HAP-1 (cell line): Measurements from ENCODE around the gene RNU7-1.

ENCODE experiments used
- DNase-seq, 2 experiments: peaks; one replicate each; pipeline ENCODE4 v3.0.0-alpha.2; 2016 to 2020; ENCODE audit warnings: low spot score in 2 of 2
- H3K27me3 ChIP-seq: fragments of 250-450 bp; sonication (Bioruptor Pico); 2 replicates; pipeline ENCODE4 v1.5.1; 2020; ENCODE audit warnings: low read depth, mild to moderate bottlenecking, moderate library complexity
- H3K36me3 ChIP-seq: fragments of 250-450 bp; sonication (Bioruptor Pico); replicated peaks from 2 replicates; pipeline ENCODE4 v1.5.1; 2020; ENCODE audit warnings: mild to moderate bottlenecking
- H3K4me1 ChIP-seq: fragments of 250-450 bp; sonication (Bioruptor Pico); 2 replicates; pipeline ENCODE4 v1.5.1; 2020; ENCODE audit warnings: mild to moderate bottlenecking
- H3K4me3 ChIP-seq: fragments of 250-450 bp; sonication (Bioruptor Pico); 2 replicates; pipeline ENCODE4 v1.5.1; 2020; ENCODE audit warnings: mild to moderate bottlenecking, moderate library complexity
- H3K9me3 ChIP-seq: fragments of 250-450 bp; sonication (Bioruptor Pico); 2 replicates; pipeline ENCODE4 v1.5.1; 2020; ENCODE audit warnings: mild to moderate bottlenecking, moderate library complexity
- in situ Hi-C: fragments of 300-500 bp; cut with MboI; formaldehyde crosslinking; loops from 3 replicates; pipeline ENCODE4 v1.14.3; 2020; ENCODE audit warnings: low sequenced_read_pairs, inconsistent platforms, mixed read lengths

Gene RNU7-1

GRCh38 chr12:6948873-6949594 is 5.4 kb downstream of the RNU7-1 start:
- Histone ChIP-seq H3K4me3 (no peak overlapping the region), H3K4me1 (peaks cover 10% of the 10 kb centered on the region), H3K27me3 (no peaks in the 10 kb centered on the region), H3K9me3 (no peaks in the 10 kb centered on the region), H3K36me3 (no peaks in the 10 kb centered on the region; the same call in 1 of the 2 replicates)
- no peak for DNase-seq
- in situ Hi-C loops = loop anchor here (10.0 kb wide), 1 partner anchor 166 kb away; no protein-coding TSS in a partner anchor

DNA sequence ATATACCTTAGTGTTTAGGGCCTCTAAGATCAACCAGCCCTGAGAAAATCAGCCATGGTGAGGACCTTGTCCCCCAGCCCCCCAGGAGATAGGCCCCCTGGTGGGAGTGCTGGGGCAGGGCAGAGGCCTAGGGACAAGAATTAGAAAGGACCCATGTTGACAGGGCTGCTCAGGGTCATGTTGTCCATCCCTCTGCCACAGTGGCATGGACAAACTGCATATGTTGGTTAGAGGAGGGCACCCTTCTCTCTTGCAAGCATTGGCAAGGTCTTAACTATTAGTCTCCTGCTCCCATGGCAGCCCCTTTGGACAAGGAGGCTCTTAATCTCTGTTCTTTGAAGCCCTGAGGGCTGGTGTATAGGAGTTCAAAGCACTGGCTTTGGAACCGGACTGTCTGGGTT is 6.8 kb downstream of the RNU7-1 start:
- Histone ChIP-seq H3K36me3 (no peaks in the 10 kb centered on the region; the same call in 1 of the 2 replicates), H3K4me1 (peaks cover 3% of the 10 kb centered on the region), H3K27me3 (no peaks in the 10 kb centered on the region), H3K4me3 (no peak overlapping the region), H3K9me3 (no peaks in the 10 kb centered on the region)
- DNase-seq = no peak
- in situ Hi-C loops = no loop called here

DNA sequence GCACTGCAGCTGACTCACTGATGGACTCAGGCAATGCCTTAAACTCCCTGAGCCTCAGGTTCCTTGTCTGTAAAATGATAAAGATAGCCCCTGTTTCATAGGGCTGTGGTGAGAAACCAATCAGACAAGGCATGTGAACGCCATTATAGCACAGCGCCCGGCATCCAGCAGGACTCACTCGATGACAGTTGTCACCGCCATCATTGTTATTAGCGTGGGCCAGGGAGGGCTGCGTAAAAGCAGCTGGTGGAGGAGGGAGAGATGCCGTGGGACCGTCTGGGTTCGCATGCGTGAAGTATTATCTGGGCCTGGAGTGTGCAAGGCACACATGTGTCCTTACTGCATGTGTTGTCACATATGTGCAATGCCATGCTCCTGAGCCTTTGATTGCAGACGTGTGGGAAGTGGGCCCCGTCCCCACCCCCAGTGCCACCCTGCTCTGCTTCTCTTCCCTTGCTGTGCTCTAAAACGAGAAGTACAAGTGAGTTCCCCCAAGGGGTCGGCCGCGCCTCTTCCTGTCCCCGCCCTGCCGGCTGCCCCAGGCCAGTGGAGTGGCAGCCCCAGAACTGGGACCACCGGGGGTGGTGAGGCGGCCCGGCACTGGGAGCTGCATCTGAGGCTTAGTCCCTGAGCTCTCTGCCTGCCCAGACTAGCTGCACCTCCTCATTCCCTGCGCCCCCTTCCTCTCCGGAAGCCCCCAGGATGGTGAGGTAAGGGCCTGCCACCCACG is 7.4 kb downstream of the RNU7-1 start, which contains the start of gene PTPN6:
Gene PTPN6, plus strand, starts transcription at position 546 of the 730 bp plus-strand sequence. Its CDS starts 157 bp downstream, at position 703.
- H3K36me3 ChIP-seq = no peaks in the 10 kb centered on the region; the same call in 1 of the 2 replicates
- H3K4me1 ChIP-seq = no peaks in the 10 kb centered on the region; the same call in 1 of the 2 replicates
- no peaks in the 10 kb centered on the region for H3K9me3 ChIP-seq
- no peak for DNase-seq
- H3K27me3 ChIP-seq = no peaks in the 10 kb centered on the region
- H3K4me3 ChIP-seq = no peak within 1 kb of the TSS
- in situ Hi-C loops = no loop called here

DNA sequence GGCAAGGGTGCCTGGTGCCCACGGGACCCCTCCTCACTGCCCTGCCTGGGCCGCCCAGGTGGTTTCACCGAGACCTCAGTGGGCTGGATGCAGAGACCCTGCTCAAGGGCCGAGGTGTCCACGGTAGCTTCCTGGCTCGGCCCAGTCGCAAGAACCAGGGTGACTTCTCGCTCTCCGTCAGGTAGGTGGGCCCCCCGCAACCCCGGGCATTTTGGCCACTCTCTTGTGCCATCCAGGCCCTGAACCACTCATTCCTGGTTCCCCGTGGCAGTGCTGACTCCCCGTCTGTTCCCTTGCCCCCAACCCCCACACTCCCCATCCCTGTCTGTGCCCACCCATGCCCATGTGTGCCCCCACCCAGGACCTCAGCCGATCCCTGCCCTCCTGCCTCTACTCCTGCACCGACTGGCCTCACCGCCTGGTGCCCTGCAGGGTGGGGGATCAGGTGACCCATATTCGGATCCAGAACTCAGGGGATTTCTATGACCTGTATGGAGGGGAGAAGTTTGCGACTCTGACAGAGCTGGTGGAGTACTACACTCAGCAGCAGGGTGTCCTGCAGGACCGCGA is 8.0 kb downstream of the RNU7-1 start:
- Histone ChIP-seq H3K4me3 (no peak overlapping the region), H3K4me1 (no peaks in the 10 kb centered on the region), H3K27me3 (no peaks in the 10 kb centered on the region), H3K9me3 (no peaks in the 10 kb centered on the region), H3K36me3 (no peaks in the 10 kb centered on the region)
- no peak for DNase-seq
- in situ Hi-C loops = no loop called here

DNA sequence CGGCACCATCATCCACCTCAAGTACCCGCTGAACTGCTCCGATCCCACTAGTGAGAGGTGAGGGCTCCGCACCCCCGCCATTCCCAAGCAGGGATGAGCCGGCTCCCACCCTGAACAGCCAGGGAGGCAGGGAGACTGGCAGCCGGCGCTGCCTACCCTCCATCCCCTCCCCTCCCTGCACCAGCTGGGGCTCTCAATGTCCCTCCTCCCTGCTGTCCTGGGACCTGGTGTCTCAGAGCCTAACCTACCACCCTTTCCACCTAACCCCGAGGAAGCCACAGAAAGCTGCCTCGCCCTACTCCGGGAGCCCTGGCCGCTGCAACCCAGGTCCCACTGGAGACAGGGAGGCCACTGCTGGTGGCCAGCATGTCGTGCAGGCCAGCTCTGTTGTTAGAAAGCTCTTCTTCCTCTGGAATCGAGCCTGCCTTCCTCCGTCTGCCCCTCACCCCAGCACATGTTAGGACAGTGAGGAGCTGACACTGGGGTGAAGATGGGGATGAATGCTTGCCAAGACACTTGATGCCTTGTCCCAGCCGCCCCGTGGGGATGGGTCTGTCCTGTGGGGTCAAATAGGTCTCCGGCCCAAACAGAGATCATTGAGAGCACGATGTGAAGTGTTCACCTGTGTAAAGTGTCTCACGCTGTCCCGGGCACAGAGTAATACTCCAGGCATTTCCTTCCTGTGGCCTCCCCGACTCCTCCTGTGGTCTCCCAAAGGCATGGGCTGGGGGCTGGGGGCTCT is 8.7 kb downstream of the RNU7-1 start:
- in situ Hi-C loops = no loop called here
- no peak for DNase-seq
- H3K4me3 ChIP-seq = no peak overlapping the region
- H3K27me3 ChIP-seq = no peaks in the 10 kb centered on the region
- no peaks in the 10 kb centered on the region for H3K9me3 ChIP-seq
- H3K36me3 ChIP-seq = no peaks in the 10 kb centered on the region
- no peaks in the 10 kb centered on the region for H3K4me1 ChIP-seq

- Histone ChIP-seq H3K9me3 (no peaks in the 10 kb centered on the region), H3K4me3 (no peak overlapping the region), H3K4me1 (no peaks in the 10 kb centered on the region), H3K36me3 (no peaks in the 10 kb centered on the region), H3K27me3 (no peaks in the 10 kb centered on the region)
- in situ Hi-C loops = no loop called here
- no peak for DNase-seq
Observed at GRCh38 chr12:6952863-6953441, 9.3 kb downstream of the RNU7-1 start.

DNA sequence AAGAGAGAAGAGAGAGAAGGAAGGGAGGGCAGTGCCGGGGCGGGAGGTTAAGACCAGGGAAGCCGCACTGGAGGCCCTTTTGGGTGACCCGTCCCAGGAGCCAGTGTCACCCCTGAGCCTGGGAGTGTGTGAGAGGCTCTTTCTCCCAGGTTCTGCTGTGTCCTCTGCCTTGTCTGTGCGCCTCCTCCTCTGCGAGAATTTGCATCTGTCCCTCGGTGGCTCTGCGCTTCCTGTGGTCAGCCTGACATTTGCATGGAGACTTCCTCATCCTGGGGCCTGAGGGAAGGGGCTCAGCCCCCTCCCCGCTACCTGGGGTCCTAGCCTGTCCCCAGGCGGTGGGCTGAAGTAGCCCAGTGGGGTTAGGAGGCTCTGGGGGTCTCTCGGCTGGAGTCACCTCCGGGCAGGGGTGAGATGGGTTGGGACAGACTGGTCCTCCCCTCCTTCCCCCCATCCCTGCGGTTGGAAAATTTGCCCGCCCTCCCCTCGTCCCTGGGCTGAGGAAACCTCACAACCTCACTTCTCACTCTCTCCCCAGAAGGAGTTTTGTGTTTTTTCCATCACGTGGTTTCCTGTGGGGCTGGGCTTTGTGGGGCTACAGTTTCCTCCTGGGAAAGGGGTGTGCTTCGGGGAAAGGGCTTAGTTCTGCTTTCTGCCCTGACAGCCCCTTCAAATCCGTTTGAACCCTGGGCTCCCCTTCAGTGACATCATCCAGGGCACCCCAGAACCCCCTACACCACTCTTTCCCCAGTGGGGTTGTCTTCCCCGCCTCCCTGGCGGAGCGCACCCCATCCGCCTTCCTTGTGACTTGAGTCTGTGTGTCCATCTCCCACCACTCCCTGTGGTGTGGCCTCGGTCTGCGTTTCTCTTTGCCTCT is 10.1 kb downstream of the RNU7-1 start:
- DNase-seq = no peak
- in situ Hi-C loops = no loop called here
- Histone ChIP-seq H3K4me1 (no peaks in the 10 kb centered on the region), H3K36me3 (no peaks in the 10 kb centered on the region), H3K9me3 (no peaks in the 10 kb centered on the region), H3K27me3 (no peaks in the 10 kb centered on the region), H3K4me3 (no peak overlapping the region)

GRCh38 chr12:6954316-6955107 is 10.9 kb downstream of the RNU7-1 start:
- no peak for DNase-seq

GRCh38 chr12:6955108-6956020 is 11.7 kb downstream of the RNU7-1 start:
- Histone ChIP-seq H3K4me3 (no peak overlapping the region), H3K9me3 (no peaks in the 10 kb centered on the region), H3K36me3 (no peaks in the 10 kb centered on the region), H3K27me3 (no peaks in the 10 kb centered on the region), H3K4me1 (no peaks in the 10 kb centered on the region)
- in situ Hi-C loops = no loop called here
- no peak for DNase-seq

More at GRCh38 chr12:6954316-6955107, 10.9 kb downstream of the RNU7-1 start:
- no peaks in the 10 kb centered on the region for H3K27me3 ChIP-seq
- H3K9me3 ChIP-seq = no peaks in the 10 kb centered on the region
- H3K4me1 ChIP-seq = no peaks in the 10 kb centered on the region
- H3K36me3 ChIP-seq = no peaks in the 10 kb centered on the region
- in situ Hi-C loops = no loop called here
- H3K4me3 ChIP-seq = no peak overlapping the region

DNA sequence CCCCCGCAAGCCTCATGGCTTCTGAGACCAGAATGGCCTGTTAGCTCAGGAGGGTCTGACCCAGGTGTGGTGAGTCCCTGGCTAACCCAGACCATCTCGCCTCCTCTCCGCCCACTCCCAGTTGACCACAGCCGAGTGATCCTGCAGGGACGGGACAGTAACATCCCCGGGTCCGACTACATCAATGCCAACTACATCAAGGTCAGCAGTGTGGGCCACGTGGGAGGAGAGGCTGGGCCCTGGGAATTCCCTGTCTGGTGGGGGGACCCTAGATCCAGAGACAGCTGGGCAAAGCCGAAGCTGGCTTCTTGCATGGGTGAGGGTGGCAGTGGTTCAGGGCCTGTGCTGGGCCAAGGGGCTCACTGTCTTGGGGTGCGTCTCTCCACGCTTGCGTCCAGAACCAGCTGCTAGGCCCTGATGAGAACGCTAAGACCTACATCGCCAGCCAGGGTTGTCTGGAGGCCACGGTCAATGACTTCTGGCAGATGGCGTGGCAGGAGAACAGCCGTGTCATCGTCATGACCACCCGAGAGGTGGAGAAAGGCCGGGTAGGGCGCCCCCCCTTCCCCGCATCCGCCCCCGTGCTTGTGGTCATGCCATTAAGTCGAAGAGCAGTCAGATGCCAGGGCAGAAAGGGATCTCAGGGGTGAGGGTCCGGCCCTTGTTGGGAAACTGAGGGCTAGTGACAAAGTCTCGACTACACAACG is 12.6 kb downstream of the RNU7-1 start:
- Histone ChIP-seq H3K4me1 (peaks cover 5% of the 10 kb centered on the region), H3K9me3 (no peaks in the 10 kb centered on the region), H3K27me3 (no peaks in the 10 kb centered on the region), H3K4me3 (no peak overlapping the region), H3K36me3 (no peaks in the 10 kb centered on the region)
- no peak for DNase-seq
- in situ Hi-C loops = no loop called here

DNA sequence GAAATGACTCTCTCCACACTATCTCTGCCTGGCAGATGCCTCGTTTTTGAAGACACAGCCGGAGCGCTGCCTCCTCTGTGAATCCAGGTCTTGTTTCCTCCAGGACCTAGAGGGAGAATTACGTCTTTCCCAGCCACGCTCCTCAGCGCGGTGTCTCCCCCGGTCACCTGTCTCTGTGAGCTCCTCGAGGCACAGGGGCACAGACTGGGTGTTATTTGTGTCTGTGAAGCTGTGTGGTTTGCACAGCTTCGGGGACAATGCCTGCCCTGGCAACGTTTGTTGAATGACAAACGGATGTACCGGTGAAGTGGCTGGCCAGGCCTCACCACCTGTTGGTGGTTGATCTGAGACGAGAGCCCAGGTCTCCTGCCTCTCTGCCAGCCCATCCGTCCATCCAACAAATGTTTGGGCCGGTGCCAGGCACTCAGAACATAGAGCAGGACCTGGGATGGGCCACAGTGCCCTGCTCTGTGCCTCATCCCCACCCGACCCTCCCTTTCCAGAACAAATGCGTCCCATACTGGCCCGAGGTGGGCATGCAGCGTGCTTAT is 13.6 kb downstream of the RNU7-1 start:
- Histone ChIP-seq H3K4me1 (peaks cover 14% of the 10 kb centered on the region), H3K36me3 (no peaks in the 10 kb centered on the region), H3K4me3 (no peak overlapping the region), H3K9me3 (no peaks in the 10 kb centered on the region), H3K27me3 (no peaks in the 10 kb centered on the region)
- DNase-seq = no peak
- in situ Hi-C loops = no loop called here
